Choroid plexus epithelial cell (primary cell): ENCODE results near the gene PGS1.

Experiments used
- DNase-seq: peaks from one replicate; pipeline ENCODE4 v3.0.0-alpha.2; 2010; ENCODE audit warnings: low read depth
- H3K4me3 ChIP-seq: 2 replicates; pipeline ENCODE4 v1.5.1; 2011; ENCODE audit warnings: low read depth, mild to moderate bottlenecking, control low read depth, low read length, moderate library complexity
- TF ChIP-seq, protein P1 (sequence below): conservative IDR thresholded peaks from 2 replicates; pipeline ENCODE4 v1.5.1; 2011; ENCODE audit warnings: low read depth, mild to moderate bottlenecking, control low read depth, inconsistent platforms, low read length, moderate library complexity

PGS1 gene

DNA sequence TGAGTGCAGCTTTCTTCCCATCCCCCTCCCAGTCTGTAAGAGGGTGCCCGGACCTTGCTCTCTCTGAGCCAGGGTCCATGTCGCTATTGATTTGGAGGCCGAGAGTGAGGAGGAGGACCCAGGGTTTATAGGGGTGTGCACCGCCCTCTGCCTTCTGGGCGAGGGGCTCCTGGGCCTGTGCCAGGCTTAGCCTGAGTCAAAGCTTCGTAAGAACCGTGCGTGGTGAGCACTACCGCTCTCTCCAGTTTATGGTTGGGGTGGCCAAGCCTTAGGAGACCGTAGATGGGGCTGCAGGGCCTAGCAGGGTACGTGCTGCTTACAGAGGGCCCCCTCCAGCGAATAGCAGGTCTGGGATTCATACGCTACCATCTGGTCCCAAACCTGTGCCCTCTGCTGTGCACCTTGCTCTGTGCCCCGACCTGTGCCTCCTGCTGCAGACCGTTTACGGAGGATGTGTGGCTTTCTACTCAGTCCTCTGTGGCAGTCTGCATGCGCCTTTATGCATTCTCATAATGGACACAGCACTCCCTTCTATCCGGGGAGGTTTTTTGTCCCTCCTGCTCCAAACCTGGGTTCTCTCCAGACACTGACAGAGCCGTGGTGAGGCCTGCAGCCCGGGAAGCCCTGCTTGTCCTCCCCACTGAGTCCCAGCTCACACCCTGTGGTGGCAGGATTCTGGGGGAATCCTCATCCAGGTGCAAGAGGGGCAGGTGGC lies 54.7 kb downstream of the PGS1 start:
- no peak for DNase-seq
- TF ChIP-seq, protein P1, sequence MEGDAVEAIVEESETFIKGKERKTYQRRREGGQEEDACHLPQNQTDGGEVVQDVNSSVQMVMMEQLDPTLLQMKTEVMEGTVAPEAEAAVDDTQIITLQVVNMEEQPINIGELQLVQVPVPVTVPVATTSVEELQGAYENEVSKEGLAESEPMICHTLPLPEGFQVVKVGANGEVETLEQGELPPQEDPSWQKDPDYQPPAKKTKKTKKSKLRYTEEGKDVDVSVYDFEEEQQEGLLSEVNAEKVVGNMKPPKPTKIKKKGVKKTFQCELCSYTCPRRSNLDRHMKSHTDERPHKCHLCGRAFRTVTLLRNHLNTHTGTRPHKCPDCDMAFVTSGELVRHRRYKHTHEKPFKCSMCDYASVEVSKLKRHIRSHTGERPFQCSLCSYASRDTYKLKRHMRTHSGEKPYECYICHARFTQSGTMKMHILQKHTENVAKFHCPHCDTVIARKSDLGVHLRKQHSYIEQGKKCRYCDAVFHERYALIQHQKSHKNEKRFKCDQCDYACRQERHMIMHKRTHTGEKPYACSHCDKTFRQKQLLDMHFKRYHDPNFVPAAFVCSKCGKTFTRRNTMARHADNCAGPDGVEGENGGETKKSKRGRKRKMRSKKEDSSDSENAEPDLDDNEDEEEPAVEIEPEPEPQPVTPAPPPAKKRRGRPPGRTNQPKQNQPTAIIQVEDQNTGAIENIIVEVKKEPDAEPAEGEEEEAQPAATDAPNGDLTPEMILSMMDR: no peak
- no peak overlapping the region for H3K4me3 ChIP-seq

- no peak overlapping the region for H3K4me3 ChIP-seq
- TF ChIP-seq, protein P1: no peak
- DNase-seq: no peak
Observed at GRCh38 chr17:78433780-78434335, 55.4 kb downstream of the PGS1 start.

GRCh38 chr17:78434455-78435329 lies 56.2 kb downstream of the PGS1 start:
- TF ChIP-seq, protein P1: no peak
- H3K4me3 ChIP-seq: no peak overlapping the region
- DNase-seq: no peak

- no peak for DNase-seq
- TF ChIP-seq, protein P1: no peak
Observed at GRCh38 chr17:78435330-78436005, 57.0 kb downstream of the PGS1 start.

GRCh38 chr17:78437508-78438169 lies 59.2 kb downstream of the PGS1 start:
- no peak overlapping the region for H3K4me3 ChIP-seq
- TF ChIP-seq, protein P1: no peak
- DNase-seq: no peak

More at GRCh38 chr17:78435330-78436005, 57.0 kb downstream of the PGS1 start:
- no peak overlapping the region for H3K4me3 ChIP-seq

DNA sequence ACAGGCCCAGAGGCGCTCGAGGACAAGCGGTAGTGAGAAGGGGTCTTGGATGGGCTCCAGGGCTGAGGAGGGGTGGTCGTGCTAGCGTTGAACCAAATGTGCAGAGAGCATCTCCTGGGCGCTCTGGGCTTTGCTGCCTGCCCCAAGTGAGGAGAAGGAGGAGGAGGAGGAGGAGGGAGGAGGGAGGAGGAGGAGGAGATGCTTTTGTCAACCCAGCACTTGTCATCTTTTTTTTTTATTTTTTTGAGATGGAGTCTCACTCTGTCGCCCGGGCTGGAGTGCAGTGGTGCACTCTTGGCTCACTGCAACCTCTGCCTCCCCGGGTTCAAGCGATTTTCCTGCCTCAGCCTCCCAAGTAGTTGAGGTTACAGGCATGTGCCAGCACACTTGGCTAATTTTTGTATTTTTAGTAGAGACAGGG lies 59.8 kb downstream of the PGS1 start:
- TF ChIP-seq, protein P1: no peak
- no peak for DNase-seq
- H3K4me3 ChIP-seq: no peak overlapping the region
